ENCODE results near the gene UGT1A8. TPM values are rescaled to one million over a fixed set of nuclear protein-coding genes. Genes with fewer than 3 reads are reported as not detected.

UGT1A8 gene
- total and polyA plus RNA-seq, 2 experiments from 2014 or later, result not detected

- TF ChIP-seq EZH2 (IDR thresholded peaks at IDR 0.05; ENCODE audit: insufficient read depth, poor library complexity, severe bottlenecking), result no peak
- TF ChIP-seq EZH2phosphoT487 (IDR thresholded peaks at IDR 0.05; ENCODE audit: insufficient read depth, low read depth), result no peak
- no peak for DNase-seq
- Histone ChIP-seq H3K4me2 (ENCODE audit: unreplicated experiment) (no peak overlapping the region), H3K27ac (no peak overlapping the region), H3K36me3 (ENCODE audit: low read depth) (no peaks in the 10 kb centered on the region), H3K4me3 (no peak overlapping the region), H3K9ac (no peak overlapping the region), H3K27me3 (replicated peaks; ENCODE audit: insufficient read depth) (peaks cover 10% of the 10 kb centered on the region), H3K4me1 (ENCODE audit: insufficient read depth) (no peaks in the 10 kb centered on the region), H3F3A (ENCODE audit: insufficient read depth) (no peaks in the 10 kb centered on the region), H2AFZ (no peak overlapping the region), H4K20me1 (ENCODE audit: insufficient read depth) (no peaks in the 10 kb centered on the region), H3K79me2 (ENCODE audit: insufficient read depth) (no peaks in the 10 kb centered on the region), H3K9me2 (ENCODE audit: insufficient read depth) (no peaks in the 10 kb centered on the region), H3K9me3 (ENCODE audit: low read depth) (no peaks in the 10 kb centered on the region)
- 49 to 52% methylated on average over 6 of the region's 6 CpGs for WGBS, 2 experiments (ENCODE audit: low coverage in 1 of 2, low lambda C conversion rate in 2 of 2, missing lambda C conversion rate in 2 of 2)
- in situ Hi-C loops (cut with MboI), result no loop called here
These were observed 158.0 kb downstream of the UGT1A8 start for GRCh38 chr2:233775414-233775813.

GRCh38 chr2:233778030-233778429 lies 160.6 kb downstream of the UGT1A8 start, which contains the start of gene MROH2A:
Gene MROH2A, plus strand, starts transcription at chr2:233778330. Its CDS starts 1,029 bp downstream, at chr2:233779359.
- no peak within 1 kb of the TSS for H3K9ac ChIP-seq
- H3K27me3 ChIP-seq (replicated peaks; ENCODE audit: insufficient read depth), result peaks cover 7% of the 10 kb centered on the region
- H3K27ac ChIP-seq, result no peak within 1 kb of the TSS
- WGBS, 2 experiments (ENCODE audit: low coverage in 1 of 2, low lambda C conversion rate in 2 of 2, missing lambda C conversion rate in 2 of 2), result 18 to 29% methylated on average over 2 of the region's 2 CpGs
- no peaks in the 10 kb centered on the region for H3K36me3 ChIP-seq (ENCODE audit: low read depth)
- no peak within 1 kb of the TSS for H3K4me3 ChIP-seq
- in situ Hi-C loops (cut with MboI), result no loop called here
- no peaks in the 10 kb centered on the region for H3K79me2 ChIP-seq (ENCODE audit: insufficient read depth)
- no peaks in the 10 kb centered on the region for H3K9me2 ChIP-seq (ENCODE audit: insufficient read depth)
- H3K9me3 ChIP-seq (ENCODE audit: low read depth), result no peaks in the 10 kb centered on the region
- no peak for TF ChIP-seq EZH2 (IDR thresholded peaks at IDR 0.05; ENCODE audit: insufficient read depth, poor library complexity, severe bottlenecking)
- no peak for TF ChIP-seq EZH2phosphoT487 (IDR thresholded peaks at IDR 0.05; ENCODE audit: insufficient read depth, low read depth)
- no peak within 1 kb of the TSS for H3K4me2 ChIP-seq (ENCODE audit: unreplicated experiment)
- H3F3A ChIP-seq (ENCODE audit: insufficient read depth), result no peaks in the 10 kb centered on the region
- no peaks in the 10 kb centered on the region for H4K20me1 ChIP-seq (ENCODE audit: insufficient read depth)
- no peak for DNase-seq
- H3K4me1 ChIP-seq (ENCODE audit: insufficient read depth), result no peaks in the 10 kb centered on the region
- no peak within 1 kb of the TSS for H2AFZ ChIP-seq

GRCh38 chr2:233779722-233780121 lies 162.3 kb downstream of the UGT1A8 start:
- 57 to 58% methylated on average over 4 of the region's 4 CpGs for WGBS, 2 experiments (ENCODE audit: low coverage in 1 of 2, low lambda C conversion rate in 2 of 2, missing lambda C conversion rate in 2 of 2)
- H4K20me1 ChIP-seq (ENCODE audit: insufficient read depth), result no peaks in the 10 kb centered on the region
- H2AFZ ChIP-seq, result no peak overlapping the region
- no peaks in the 10 kb centered on the region for H3K9me2 ChIP-seq (ENCODE audit: insufficient read depth)
- H3K36me3 ChIP-seq (ENCODE audit: low read depth), result no peaks in the 10 kb centered on the region
- no peaks in the 10 kb centered on the region for H3K4me1 ChIP-seq (ENCODE audit: insufficient read depth)
- H3K9me3 ChIP-seq (ENCODE audit: low read depth), result no peaks in the 10 kb centered on the region
- H3K27ac ChIP-seq, result no peak overlapping the region
- H3K79me2 ChIP-seq (ENCODE audit: insufficient read depth), result no peaks in the 10 kb centered on the region
- H3K4me3 ChIP-seq, result no peak overlapping the region
- H3K4me2 ChIP-seq (ENCODE audit: unreplicated experiment), result no peak overlapping the region
- in situ Hi-C loops (cut with MboI), result no loop called here
- no peak for TF ChIP-seq EZH2phosphoT487 (IDR thresholded peaks at IDR 0.05; ENCODE audit: insufficient read depth, low read depth)
- H3K9ac ChIP-seq, result no peak overlapping the region
- no peak for DNase-seq
- H3K27me3 ChIP-seq (replicated peaks; ENCODE audit: insufficient read depth), result peaks cover 3% of the 10 kb centered on the region; the same call in 1 of the 2 replicates
- no peaks in the 10 kb centered on the region for H3F3A ChIP-seq (ENCODE audit: insufficient read depth)

- no peak overlapping the region for H2AFZ ChIP-seq
- no peaks in the 10 kb centered on the region for H3F3A ChIP-seq (ENCODE audit: insufficient read depth)
- peaks cover 3% of the 10 kb centered on the region; the same call in 1 of the 2 replicates for H3K27me3 ChIP-seq (replicated peaks; ENCODE audit: insufficient read depth)
- no peak for DNase-seq
- H3K9me2 ChIP-seq (ENCODE audit: insufficient read depth), result no peaks in the 10 kb centered on the region
- no peaks in the 10 kb centered on the region for H4K20me1 ChIP-seq (ENCODE audit: insufficient read depth)
- no peak overlapping the region for H3K4me2 ChIP-seq (ENCODE audit: unreplicated experiment)
- in situ Hi-C loops (cut with MboI), result no loop called here
- TF ChIP-seq EZH2phosphoT487 (IDR thresholded peaks at IDR 0.05; ENCODE audit: insufficient read depth, low read depth) (no peak), EZH2 (IDR thresholded peaks at IDR 0.05; ENCODE audit: insufficient read depth, poor library complexity, severe bottlenecking) (no peak)
- no peaks in the 10 kb centered on the region for H3K79me2 ChIP-seq (ENCODE audit: insufficient read depth)
- H3K4me1 ChIP-seq (ENCODE audit: insufficient read depth), result no peaks in the 10 kb centered on the region
- no peak overlapping the region for H3K27ac ChIP-seq
- H3K9me3 ChIP-seq (ENCODE audit: low read depth), result no peaks in the 10 kb centered on the region
- WGBS, 2 experiments (ENCODE audit: low coverage in 1 of 2, low lambda C conversion rate in 2 of 2, missing lambda C conversion rate in 2 of 2), result 24 to 33% methylated on average over 4 of the region's 4 CpGs
- H3K9ac ChIP-seq, result no peak overlapping the region
- H3K36me3 ChIP-seq (ENCODE audit: low read depth), result no peaks in the 10 kb centered on the region
- no peak overlapping the region for H3K4me3 ChIP-seq
These were observed 163.3 kb downstream of the UGT1A8 start for GRCh38 chr2:233780771-233781170.

GRCh38 chr2:233789554-233789953 lies 172.1 kb downstream of the UGT1A8 start:
- TF ChIP-seq EZH2phosphoT487 (IDR thresholded peaks at IDR 0.05; ENCODE audit: insufficient read depth, low read depth) (no peak), EZH2 (IDR thresholded peaks at IDR 0.05; ENCODE audit: insufficient read depth, poor library complexity, severe bottlenecking) (no peak)
- in situ Hi-C loops (cut with MboI), result no loop called here
- WGBS, 2 experiments (ENCODE audit: low coverage in 1 of 2, low lambda C conversion rate in 2 of 2, missing lambda C conversion rate in 2 of 2), result 48 to 64% methylated on average over 6 to 7 of the region's 7 CpGs

More at GRCh38 chr2:233789554-233789953, 172.1 kb downstream of the UGT1A8 start:
- no peak overlapping the region for H3K27ac ChIP-seq
- no peaks in the 10 kb centered on the region for H3K4me1 ChIP-seq (ENCODE audit: insufficient read depth)
- H3K36me3 ChIP-seq (ENCODE audit: low read depth), result no peaks in the 10 kb centered on the region
- no peaks in the 10 kb centered on the region for H3K9me3 ChIP-seq (ENCODE audit: low read depth)
- H2AFZ ChIP-seq, result no peak overlapping the region
- H3F3A ChIP-seq (ENCODE audit: insufficient read depth), result no peaks in the 10 kb centered on the region
- H3K9me2 ChIP-seq (ENCODE audit: insufficient read depth), result no peaks in the 10 kb centered on the region
- peaks cover 17% of the 10 kb centered on the region; the same call in 1 of the 2 replicates for H3K27me3 ChIP-seq (replicated peaks; ENCODE audit: insufficient read depth)
- H3K9ac ChIP-seq, result no peak overlapping the region
- no peak overlapping the region for H3K4me2 ChIP-seq (ENCODE audit: unreplicated experiment)
- no peak overlapping the region for H3K4me3 ChIP-seq
- DNase-seq, result no peak
- no peaks in the 10 kb centered on the region for H4K20me1 ChIP-seq (ENCODE audit: insufficient read depth)
- H3K79me2 ChIP-seq (ENCODE audit: insufficient read depth), result no peaks in the 10 kb centered on the region

Data from GM23248 (cell line).